NCI-H1105 treated with DMSO at 0.1 percent for 48 hours (cell line): Measurements from ENCODE around the gene ARHGAP33.
"Not testable (repeated sequence)": the region's sequence is repeated elsewhere in the genome, so short reads cannot be mapped to it uniquely, and the experiment has no call there.

Source experiments
- DNase-seq: peaks from one replicate; lab custom pipeline; 2025; lab: John Stamatoyannopoulos, UW

The ARHGAP33 gene

DNA sequence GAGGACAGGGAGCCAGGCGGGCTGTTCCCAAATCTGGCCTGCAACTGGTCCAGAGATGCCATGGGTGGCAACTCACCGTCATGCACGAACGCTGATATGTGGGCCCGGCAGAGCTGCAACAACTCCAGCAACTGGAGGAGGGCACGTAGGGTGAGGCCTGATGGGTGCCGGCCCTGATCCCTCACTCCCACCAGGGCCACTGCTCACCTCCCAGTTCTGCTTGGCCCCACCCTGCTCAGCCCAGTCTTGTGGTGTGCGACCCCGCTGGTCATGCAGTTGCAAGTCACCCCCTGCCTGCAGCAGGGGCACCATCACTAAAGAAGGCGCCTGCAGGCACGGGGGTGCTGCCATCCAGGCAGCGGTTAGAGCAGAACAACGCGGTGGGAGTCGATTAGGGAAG, 16.9 kb downstream of the ARHGAP33 start:
- DNase-seq: no peak

GRCh38 chr19:35792888-35793287, 17.5 kb downstream of the ARHGAP33 start:
- no peak for DNase-seq

DNA sequence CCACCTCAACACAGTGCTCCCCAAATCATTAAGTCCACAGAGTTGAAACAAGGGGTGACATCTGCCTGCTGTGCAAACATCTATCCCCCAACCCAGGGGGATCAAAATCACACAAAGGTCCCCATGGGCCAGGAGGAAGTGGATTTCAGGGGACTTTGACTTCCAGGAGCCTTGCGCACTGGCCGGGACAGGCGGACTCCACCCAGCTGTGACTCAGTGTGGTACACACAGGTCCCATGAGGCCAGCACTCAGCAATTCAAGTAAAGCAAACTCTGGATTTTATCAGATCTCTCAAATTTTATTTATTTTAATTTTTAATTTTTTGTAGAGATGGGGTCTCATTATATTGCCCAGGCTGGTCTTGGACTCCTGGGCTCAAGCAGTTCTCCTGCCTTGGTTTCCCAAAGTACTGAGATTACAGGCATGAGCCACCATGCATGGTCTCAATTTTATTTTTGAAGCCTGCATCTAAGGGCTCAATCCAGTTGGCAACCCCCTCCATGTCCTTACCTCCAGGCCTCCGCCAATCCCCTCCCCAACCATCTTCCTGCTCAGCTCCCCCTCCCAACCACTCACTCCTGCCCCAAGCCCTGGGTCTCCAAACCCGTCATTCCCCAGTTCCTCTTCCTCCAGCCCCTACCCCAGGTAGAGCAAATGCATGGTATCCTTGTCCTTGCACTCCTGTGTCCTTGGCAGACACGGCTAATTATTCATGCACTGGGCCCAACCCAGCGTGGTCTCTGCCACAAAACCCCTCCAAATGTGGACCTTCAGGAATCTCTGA, 18.2 kb downstream of the ARHGAP33 start:
- DNase-seq: no peak

DNA sequence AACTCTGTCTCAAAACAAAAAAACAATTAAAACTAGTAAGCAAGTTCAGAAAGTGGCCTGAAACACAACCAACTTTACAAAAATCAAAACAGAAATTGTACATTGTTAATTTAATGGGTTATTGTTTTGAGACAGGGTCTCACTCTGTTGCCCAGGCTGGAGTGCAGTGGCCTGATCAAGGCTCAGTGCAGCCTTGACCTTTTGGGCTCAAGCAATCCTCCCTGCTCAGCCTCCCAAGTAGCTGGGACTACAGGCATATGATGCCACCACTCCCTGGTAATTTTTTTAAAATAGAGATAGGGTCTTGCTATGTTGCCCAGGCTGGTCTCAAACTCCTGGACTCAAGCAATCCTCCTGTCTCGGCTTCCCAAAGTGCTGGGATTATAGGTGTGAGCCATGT, 20.2 kb downstream of the ARHGAP33 start:
- DNase-seq: not testable (repeated sequence)

GRCh38 chr19:35796645-35797542, 21.5 kb downstream of the ARHGAP33 start:
- no peak for DNase-seq

DNA sequence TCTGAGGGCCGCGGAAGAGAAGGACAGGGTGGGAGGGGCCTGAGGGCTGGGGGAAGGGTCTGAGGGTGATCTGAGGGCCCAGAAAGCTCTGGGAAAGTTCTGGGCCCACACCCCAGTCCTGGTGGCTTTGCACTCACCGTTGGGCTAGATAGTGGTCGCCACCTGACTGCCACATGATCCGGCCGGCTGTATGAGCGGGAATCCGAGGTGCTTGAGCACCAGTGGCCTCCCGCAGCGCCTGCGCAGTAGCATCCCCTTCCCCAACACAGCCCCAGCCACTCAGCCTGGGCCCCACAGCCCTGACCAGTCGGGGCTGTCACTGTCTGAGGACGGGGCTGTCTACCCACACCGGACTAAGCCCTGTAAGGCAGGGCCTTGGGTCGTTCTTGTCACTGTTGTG, 22.3 kb downstream of the ARHGAP33 start:
- DNase-seq: no peak

- no peak for DNase-seq
These were observed 26.5 kb downstream of the ARHGAP33 start for GRCh38 chr19:35801828-35802227.

DNA sequence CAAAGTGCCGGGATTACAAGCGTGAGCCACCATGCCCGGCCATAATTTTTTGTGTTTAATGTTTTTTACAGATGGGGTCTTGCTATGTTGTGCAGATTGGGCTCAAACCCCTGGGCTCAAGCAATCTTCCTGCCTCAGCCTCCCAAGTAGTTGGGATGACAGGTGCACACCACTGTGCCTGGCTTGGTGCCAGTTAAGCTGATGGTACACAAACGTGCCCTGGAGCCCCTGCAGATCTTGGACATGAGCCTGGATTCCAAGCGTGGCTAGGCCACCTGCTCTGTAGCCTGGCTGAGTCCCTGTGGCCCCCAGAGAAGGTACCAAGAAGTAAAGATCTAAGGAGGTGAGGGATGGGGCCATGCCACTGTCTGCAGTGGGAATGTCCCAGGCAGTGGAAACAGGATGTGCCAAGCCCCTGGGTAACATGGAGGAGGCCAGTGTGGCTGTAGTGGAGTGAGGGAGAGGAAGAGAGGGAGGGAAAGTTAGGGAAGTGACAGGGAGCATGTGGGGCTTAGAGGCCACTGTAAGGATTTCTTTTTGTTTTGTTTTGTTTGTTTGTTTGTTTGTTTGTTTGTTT, 30.2 kb downstream of the ARHGAP33 start:
- peak; percentile 31 for DNase-seq

DNA sequence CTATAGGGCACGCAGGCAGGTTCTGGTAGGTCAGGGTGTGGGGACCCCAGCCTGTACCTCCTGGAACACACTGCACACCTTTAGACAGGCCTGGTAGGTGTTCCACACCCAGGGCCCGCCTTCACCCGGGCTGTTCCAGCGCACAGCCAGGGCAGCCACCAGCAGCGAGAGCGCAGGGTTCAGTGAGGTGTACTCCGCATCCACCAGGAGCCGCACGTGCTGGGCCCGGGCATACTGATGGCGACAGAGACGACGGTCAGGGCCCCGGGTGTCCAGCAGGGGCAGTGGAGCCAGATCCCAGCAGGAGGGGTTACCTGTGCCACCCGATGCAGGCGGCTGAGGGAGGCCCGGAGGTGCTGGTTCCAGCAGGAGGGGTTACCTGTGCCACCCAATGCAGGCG, 31.2 kb downstream of the ARHGAP33 start:
- no peak for DNase-seq

GRCh38 chr19:35807633-35808032, 32.3 kb downstream of the ARHGAP33 start:
- no peak for DNase-seq

- DNase-seq: no peak
These were observed 36.2 kb downstream of the ARHGAP33 start for GRCh38 chr19:35811317-35812219.

DNA sequence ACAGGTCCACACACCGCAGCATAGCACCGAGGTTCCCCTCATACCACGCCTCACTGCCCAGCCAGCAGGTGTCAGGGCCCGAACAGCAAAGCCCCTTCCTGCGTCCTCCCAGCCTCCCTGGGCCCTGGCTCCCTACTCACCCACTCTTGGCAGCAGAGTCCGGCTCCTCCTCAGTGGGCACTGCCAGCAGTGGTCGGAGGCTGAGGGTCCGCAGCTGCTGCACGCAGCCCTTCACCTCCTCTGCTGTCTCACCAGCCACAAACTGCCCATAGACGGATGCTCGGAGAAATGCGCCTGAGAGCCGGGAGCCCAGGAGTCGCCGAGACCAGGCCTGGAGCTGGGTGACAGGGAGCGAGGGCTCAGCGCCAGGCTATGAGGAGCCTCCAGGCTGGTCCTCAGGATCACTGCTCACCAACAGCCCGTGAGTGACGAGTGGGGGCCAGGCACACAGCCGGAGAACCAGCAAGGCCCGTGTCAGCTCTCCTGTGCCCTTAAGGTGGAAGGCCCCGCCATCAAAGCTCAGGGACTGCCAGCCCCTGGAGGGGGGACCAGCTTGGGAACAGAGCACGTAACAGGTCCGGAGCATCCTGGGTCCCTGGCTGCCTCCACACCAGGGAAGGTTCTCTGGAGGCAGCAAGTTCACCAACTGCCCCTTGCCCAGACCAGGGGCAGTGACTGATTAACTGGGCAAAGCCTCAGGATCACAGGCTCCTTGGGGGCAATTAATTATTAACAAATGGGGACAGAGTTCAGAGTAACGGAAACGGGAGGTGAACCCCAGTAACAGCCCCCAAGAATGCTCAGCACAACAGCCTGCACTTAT, 37.1 kb downstream of the ARHGAP33 start, which contains the start of gene PRODH2:
Gene PRODH2 (minus strand): TSS at position 626 of the 823 bp plus-strand sequence. CDS start 40 bp downstream, at position 586.
- DNase-seq: no peak

DNA sequence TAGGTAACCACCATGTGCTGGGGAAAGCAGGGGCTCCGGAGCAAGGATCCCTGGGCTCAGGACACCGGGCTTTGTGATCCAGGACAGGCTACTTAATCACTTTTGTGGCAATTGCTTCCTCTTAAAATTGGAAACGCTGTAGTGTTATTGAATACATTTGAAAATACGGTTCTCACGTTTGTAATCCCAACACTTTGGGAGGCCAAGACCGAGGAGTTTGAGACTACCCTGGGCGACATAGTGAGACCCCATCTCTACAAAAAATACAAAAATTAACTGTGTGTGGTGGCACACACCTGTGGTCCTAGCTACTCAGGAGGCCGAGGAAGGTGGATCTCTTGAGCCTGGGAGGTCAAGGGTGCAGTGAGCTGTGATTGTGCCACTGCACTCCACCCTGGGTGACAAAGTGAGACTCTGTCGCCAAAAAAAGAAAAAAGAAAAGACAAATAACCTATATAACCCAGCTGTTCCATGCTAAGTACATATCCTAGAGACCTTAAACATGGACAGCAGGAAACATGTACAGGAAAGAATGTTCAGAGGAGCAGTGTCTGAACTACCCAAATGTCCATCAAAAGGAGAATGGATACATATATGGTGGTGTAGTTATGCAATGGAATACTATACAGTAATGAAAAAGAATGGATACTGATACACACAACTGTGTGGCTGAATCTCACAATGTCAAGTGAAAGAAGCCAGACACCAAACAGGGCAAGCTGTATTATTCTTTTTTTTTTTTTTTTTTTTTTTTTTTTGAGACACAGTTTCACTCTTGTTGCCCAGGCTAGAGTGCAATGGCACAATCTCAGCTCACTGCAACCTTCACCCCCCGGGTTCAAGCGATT, 37.9 kb downstream of the ARHGAP33 start:
- DNase-seq: no peak

DNA sequence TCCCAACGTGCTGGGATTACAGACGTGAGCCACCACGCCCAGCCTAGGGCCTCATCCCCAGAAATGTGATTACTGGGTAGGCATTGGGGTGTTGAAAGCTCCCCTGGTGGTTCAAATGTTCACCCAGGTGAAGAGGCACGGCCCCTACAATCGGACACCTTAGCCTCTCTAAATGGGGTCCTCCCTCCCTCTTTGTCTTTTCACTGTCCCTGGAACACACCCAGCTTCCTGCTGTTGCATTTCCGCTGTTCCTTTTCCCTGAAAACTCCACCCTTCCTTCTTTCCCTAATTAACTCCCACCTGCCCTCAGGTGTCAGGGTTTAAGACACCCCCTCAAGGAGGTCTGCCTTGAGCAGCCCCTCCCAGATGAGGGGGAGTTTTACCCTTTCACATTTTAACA, 40.9 kb downstream of the ARHGAP33 start:
- no peak for DNase-seq

GRCh38 chr19:35816846-35817245, 41.5 kb downstream of the ARHGAP33 start:
- DNase-seq: no peak

GRCh38 chr19:35818445-35818844, 43.1 kb downstream of the ARHGAP33 start:
- DNase-seq: no peak

DNA sequence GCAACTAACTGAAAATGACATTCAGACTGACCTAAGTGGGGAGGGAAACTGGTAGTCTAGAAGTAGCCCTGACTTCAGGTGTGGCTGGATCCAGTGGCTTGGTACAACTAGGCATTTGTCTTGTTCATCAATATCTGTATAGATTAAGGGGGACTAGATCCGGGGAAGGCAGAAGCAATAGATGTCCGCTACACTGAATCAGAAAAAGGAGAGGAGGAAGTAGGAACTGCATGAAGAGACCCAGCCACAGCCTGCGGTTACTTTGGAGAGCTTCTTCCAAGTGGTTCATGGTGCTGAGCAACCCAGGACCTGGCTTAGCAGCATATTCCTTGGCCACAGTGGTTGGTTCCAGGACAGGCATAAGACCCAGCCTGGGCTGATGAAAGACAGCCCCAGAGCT, 47.2 kb downstream of the ARHGAP33 start:
- DNase-seq: no peak

DNA sequence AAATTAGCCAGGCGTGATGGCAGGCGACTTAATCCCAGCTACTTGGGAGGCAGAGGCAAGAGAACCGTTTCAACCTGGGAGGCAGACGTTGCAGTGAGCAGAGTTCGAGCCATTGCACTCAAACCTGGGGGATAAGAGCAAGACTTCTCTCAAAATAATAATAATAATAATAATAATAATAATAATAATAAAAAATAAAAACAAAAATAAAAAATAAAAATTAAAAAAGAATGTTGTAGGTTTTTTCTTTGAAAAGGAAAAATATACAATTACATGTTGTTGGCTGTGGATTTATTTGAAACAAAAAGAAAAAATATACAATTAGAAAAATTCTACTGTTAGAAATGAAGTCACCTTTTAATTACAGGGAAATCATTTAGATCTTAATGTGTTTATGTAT, 48.8 kb downstream of the ARHGAP33 start:
- DNase-seq: no peak

DNA sequence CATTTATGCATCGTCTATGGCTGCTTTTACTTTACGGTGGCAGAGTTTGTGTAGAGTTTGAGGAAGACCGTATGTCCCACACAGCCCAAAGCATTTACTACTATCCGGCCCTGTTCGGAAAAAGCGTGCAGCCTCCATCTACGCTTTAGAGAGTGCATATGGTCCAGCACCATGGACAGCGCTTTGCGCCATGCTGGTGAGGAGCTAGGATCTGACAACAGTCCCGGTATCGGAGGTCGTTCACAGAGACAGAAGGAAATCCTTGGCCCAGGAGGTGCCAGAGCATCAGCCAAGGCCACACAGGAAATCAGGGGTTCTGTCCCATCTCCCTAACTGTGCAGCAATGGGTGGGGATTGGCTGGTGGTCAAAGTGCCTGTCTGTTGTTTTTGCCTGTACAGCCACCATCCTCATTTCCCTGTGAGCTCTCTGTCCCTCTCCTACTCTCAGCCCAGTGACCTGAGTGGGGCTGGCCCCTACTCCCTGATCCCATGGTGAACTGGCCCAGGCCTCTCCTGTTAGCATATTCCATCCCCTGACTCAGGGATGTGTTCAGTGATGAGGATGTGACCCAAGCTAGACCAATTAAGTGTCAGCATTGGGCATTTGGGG, 53.4 kb downstream of the ARHGAP33 start:
- DNase-seq: no peak
